HepG2 (cell line): ENCODE results near the gene HHLA2. TPM values are rescaled to one million over a fixed set of nuclear protein-coding genes. Genes with fewer than 3 reads are reported as not detected.

Experiments
- ATAC-seq: fragments of 200-7000 bp; cut with Tn5 transposase; 3 replicates; pipeline ENCODE4 v1.9.1; 2020; ENCODE audit warnings: mild to moderate bottlenecking, moderate library complexity
- BruUV-seq: library from RNA; stranded (reverse); fragments of 400-500 nt; replicated peaks from 2 replicates; lab custom pipeline; 2021; lab: Mats Ljungman, UMichigan
- CTCF ChIA-PET: fragments of 300-600 bp; formaldehyde crosslinking; extraction: SDS; loops from one replicate; lab custom pipeline; 2021; ENCODE audit warnings: low total read pairs, inconsistent platforms, low intra/inter-chr PET ratio; lab: Yijun Ruan, JAX
- POLR2A ChIA-PET: fragments of 350-600 bp; sonication (Branson Sonifier 250); formaldehyde crosslinking; loops from one replicate; lab custom pipeline; 2020; ENCODE audit warnings: antibody characterized with exemption, inconsistent platforms; lab: Yijun Ruan, JAX
- DNase-seq: peaks from one replicate; pipeline ENCODE4 v3.0.0-alpha.2; 2015; ENCODE audit warnings: low spot score
- FAIRE-seq: peaks from 3 replicates; lab custom pipeline; 2011; peaks lifted over from hg19 to GRCh38; lab: Jason Lieb, UNC
- H2AFZ ChIP-seq: one replicate; pipeline ENCODE4 v1.6.1; 2011; ENCODE audit warnings: low read length, inconsistent platforms
- H3K27ac ChIP-seq: fragments of 300-600 bp; 3 replicates; pipeline ENCODE4 v1.8.0; 2011; ENCODE audit warnings: mixed run types, mild to moderate bottlenecking, mixed read lengths, low read length, inconsistent platforms; ENCODE audit not compliant: insufficient read depth; ENCODE audit errors: extremely low read length
- H3K27me3 ChIP-seq, 2 experiments: fragments of 200-600 bp in 1 of 2; 2 replicates in 1 of 2; 3 replicates in 1 of 2; pipeline versions ENCODE4 v1.6.0 to v1.8.0; 2011; ENCODE audit warnings: low read length in 2 of 2, mild to moderate bottlenecking in 2 of 2, moderate library complexity in 2 of 2, inconsistent platforms in 1 of 2; ENCODE audit not compliant: insufficient read depth in 2 of 2, control insufficient read depth in 1 of 2
- H3K36me3 ChIP-seq, 2 experiments: fragments of 200-600 bp in 1 of 2; replicated peaks in 1 of 2; 2 replicates in 1 of 2; 3 replicates in 1 of 2; pipeline versions ENCODE4 v1.5.1 to v1.8.0; 2011; ENCODE audit warnings: low read length in 2 of 2, inconsistent platforms in 1 of 2; ENCODE audit not compliant: insufficient read depth in 2 of 2, control insufficient read depth in 1 of 2
- H3K4me1 ChIP-seq: 2 replicates; pipeline ENCODE4 v1.5.1; 2012; ENCODE audit warnings: low read length, inconsistent platforms; ENCODE audit not compliant: insufficient read depth
- H3K4me2 ChIP-seq: 2 replicates; pipeline ENCODE4 v1.6.0; 2011; ENCODE audit warnings: low read depth, low read length, inconsistent platforms
- H3K4me3 ChIP-seq, 3 experiments: fragments of 200-600 bp in 1 of 3; sonication (generic), shearing (Covaris generic) in 1 of 3; replicated peaks in 1 of 3; 2 replicates each; pipeline ENCODE4 v1.5.1; 2011 to 2016; ENCODE audit warnings: low read length in 3 of 3, inconsistent platforms in 2 of 3, low read depth in 2 of 3, mild to moderate bottlenecking in 2 of 3, control low read depth in 1 of 3, mixed read lengths in 1 of 3; ENCODE audit not compliant: insufficient read depth in 1 of 3
- H3K79me2 ChIP-seq: one replicate; pipeline ENCODE4 v1.6.1; 2011; ENCODE audit warnings: low read length, inconsistent platforms; ENCODE audit not compliant: insufficient read depth
- H3K9ac ChIP-seq: 2 replicates; pipeline ENCODE4 v1.6.0; 2011; ENCODE audit warnings: mild to moderate bottlenecking, low read depth, low read length, inconsistent platforms; ENCODE audit not compliant: insufficient read depth
- H3K9me3 ChIP-seq: 2 replicates; pipeline ENCODE4 v1.5.1; 2012; ENCODE audit warnings: mild to moderate bottlenecking, low read length
- H4K20me1 ChIP-seq: 2 replicates; pipeline ENCODE4 v1.6.0; 2011; ENCODE audit warnings: inconsistent platforms, mild to moderate bottlenecking, low read length, moderate library complexity; ENCODE audit not compliant: insufficient read depth
- DZIP1 ChIP-seq: sonication (generic); formaldehyde crosslinking; IDR thresholded peaks from 2 replicates; pipeline ENCODE4 v1.5.0; 2020; ENCODE audit warnings: mild to moderate bottlenecking, missing genetic modification reagents
- POLR2A ChIP-seq, 2 experiments: IDR thresholded peaks; 2 replicates each; pipeline ENCODE4 v1.6.1; 2011; ENCODE audit warnings: low read depth in 2 of 2, low read length in 2 of 2, mild to moderate bottlenecking in 1 of 2, moderate library complexity in 1 of 2; ENCODE audit not compliant: insufficient read depth in 1 of 2
- ZNF12 ChIP-seq: sonication (generic); formaldehyde crosslinking; IDR thresholded peaks from 2 replicates; pipeline ENCODE4 v1.5.0; 2020; ENCODE audit warnings: missing genetic modification reagents
- ZNF616 ChIP-seq: sonication (generic); formaldehyde crosslinking; IDR thresholded peaks from 2 replicates; pipeline ENCODE4 v1.5.0; 2020; ENCODE audit warnings: low read depth, mild to moderate bottlenecking, missing genetic modification reagents
- ZNF891 ChIP-seq: sonication (generic); formaldehyde crosslinking; IDR thresholded peaks from 2 replicates; pipeline ENCODE4 v1.5.0; 2020; ENCODE audit warnings: mild to moderate bottlenecking, missing genetic modification reagents
- WGBS: methylation state at CpG from one replicate; pipeline ENCODE4 v1.1.6; 2017; ENCODE audit warnings: low lambda C conversion rate; 5-methylcytosine and 5-hydroxymethylcytosine counted together
- in situ Hi-C: cut with HindIII; loops from 2 replicates; pipeline ENCODE4 v1.10.0; 2017; ENCODE audit warnings: low pct_unique_long_range_greater_than_20kb; ENCODE audit not compliant: extremely low pct_ligation_motif_present
- intact Hi-C: fragments of 100-400 bp; cut with micrococcal nuclease; formaldehyde crosslinking; loops from one replicate; pipeline ENCODE4 v1.10.0; 2022; ENCODE audit not compliant: unreplicated experiment
- polyA plus RNA-seq, 8 experiments: library from polyadenylated mRNA; depleted of rRNA in 3 of 8; stranded (reverse) in 7 of 8; unstranded in 1 of 8; fragments of >200 nt; fragmentation: Illumina TruSeq in 4 of 8; extraction: Trizol in 4 of 8; gene quantifications; 2 replicates each; pipeline versions ENCODE4 v1.2.1 to v1.2.3, GENCODE V29; 2011 to 2016; ENCODE audit warnings: low read depth in 4 of 8, missing spikeins in 1 of 8, mixed read lengths in 1 of 8; ENCODE audit not compliant: insufficient read depth in 1 of 8
- total RNA-seq, 5 experiments: library from RNA; depleted of rRNA; stranded (reverse); fragments of >200 nt; fragmentation: Illumina TruSeq; extraction: Trizol; gene quantifications; 2 replicates each; pipeline ENCODE4 v1.2.3, GENCODE V29; 2016; ENCODE audit warnings: low read depth in 1 of 5

The HHLA2 gene
- total and polyA plus RNA-seq, 2 of the 13 experiments (the other 11 are each of a cell fraction or from before 2014, with no cell fraction given): not detected

GRCh38 chr3:108296239-108296638, at the start of gene HHLA2 (continued):
- TF ChIP-seq DZIP1 (CRISPR knock-in tag) (no peak), ZNF12 (CRISPR knock-in tag) (no peak), POLR2A (IDR thresholded peaks at IDR 0.05; ENCODE audit: insufficient read depth in 1 of 2, low read depth in 2 of 2, low read length in 2 of 2) (no peak)

- no peak overlapping the region for H3K4me3 ChIP-seq
- no peaks in the 10 kb centered on the region for H3K4me1 ChIP-seq
- 55% methylated on average over 2 of the region's 2 CpGs for whole genome bisulfite sequencing
- no peak overlapping the region for H3K4me2 ChIP-seq
- in situ Hi-C loops (no loop called here), intact Hi-C loops (no loop called here)
- DNase-seq (no peak), FAIRE-seq (no peak)
- CTCF ChIA-PET: no interaction called here
- POLR2A ChIA-PET: no interaction called here
- H3K9ac ChIP-seq: no peak overlapping the region
- H3K36me3 ChIP-seq: no peaks in the 10 kb centered on the region
- H3K9me3 ChIP-seq: no peaks in the 10 kb centered on the region
- H3K27ac ChIP-seq: no peak overlapping the region
- no peak for TF ChIP-seq ZNF616 (CRISPR knock-in tag)
- no peak for TF ChIP-seq ZNF891
- TF ChIP-seq, all 625 proteins: peak for 0
- H3K27me3 ChIP-seq: no peaks in the 10 kb centered on the region
- no peaks in the 10 kb centered on the region for H3K79me2 ChIP-seq
- ATAC-seq: no peak
- no peaks in the 10 kb centered on the region for H4K20me1 ChIP-seq
- BruUV-seq: no TSS peak
- H2AFZ ChIP-seq: no peak overlapping the region
Observed at GRCh38 chr3:108250626-108251025, 45.7 kb upstream of the HHLA2 start.
